HL-60 (cell line): ENCODE data around the gene DIAPH2.

ENCODE experiments used
- DNase-seq, 2 experiments: peaks; one replicate each; pipeline ENCODE4 v3.0.0-alpha.2; 2010 to 2020; ENCODE audit warnings: low read depth in 1 of 2, low spot score in 1 of 2
- H3K27ac ChIP-seq: fragments of 250-450 bp; sonication (Bioruptor Pico); replicated peaks from 2 replicates; pipeline ENCODE4 v1.5.1; 2020; ENCODE audit warnings: mild to moderate bottlenecking, moderate library complexity
- H3K27me3 ChIP-seq: fragments of 250-450 bp; sonication (Bioruptor Pico); 2 replicates; pipeline ENCODE4 v1.5.1; 2021; ENCODE audit warnings: mild to moderate bottlenecking, moderate library complexity; ENCODE audit not compliant: insufficient read depth, poor library complexity, severe bottlenecking
- H3K4me3 ChIP-seq: replicated peaks from 2 replicates; pipeline ENCODE4 v1.5.1; 2011; ENCODE audit warnings: mild to moderate bottlenecking, control low read depth, low read length; ENCODE audit not compliant: insufficient read depth
- GABPA ChIP-seq: IDR thresholded peaks from 2 replicates; pipeline ENCODE4 v1.6.1; 2012; ENCODE audit warnings: low read depth
- POLR2AphosphoS5 ChIP-seq: IDR thresholded peaks from 2 replicates; pipeline ENCODE4 v1.6.1; 2012; ENCODE audit warnings: low read depth
- SPI1 ChIP-seq: IDR thresholded peaks from 2 replicates; pipeline ENCODE4 v1.6.1; 2012; ENCODE audit warnings: low read depth, mild to moderate bottlenecking, borderline replicate concordance
- TF ChIP-seq, protein P1 (sequence below): IDR thresholded peaks from 2 replicates; pipeline ENCODE4 v1.6.1; 2012; ENCODE audit warnings: low read depth; ENCODE audit not compliant: insufficient replicate concordance
- TF ChIP-seq, protein P2 (sequence below): IDR thresholded peaks from one replicate; pipeline ENCODE4 v1.5.1; 2011; ENCODE audit warnings: low read length, control low read depth, inconsistent platforms; ENCODE audit not compliant: insufficient read depth

Gene DIAPH2

DNA sequence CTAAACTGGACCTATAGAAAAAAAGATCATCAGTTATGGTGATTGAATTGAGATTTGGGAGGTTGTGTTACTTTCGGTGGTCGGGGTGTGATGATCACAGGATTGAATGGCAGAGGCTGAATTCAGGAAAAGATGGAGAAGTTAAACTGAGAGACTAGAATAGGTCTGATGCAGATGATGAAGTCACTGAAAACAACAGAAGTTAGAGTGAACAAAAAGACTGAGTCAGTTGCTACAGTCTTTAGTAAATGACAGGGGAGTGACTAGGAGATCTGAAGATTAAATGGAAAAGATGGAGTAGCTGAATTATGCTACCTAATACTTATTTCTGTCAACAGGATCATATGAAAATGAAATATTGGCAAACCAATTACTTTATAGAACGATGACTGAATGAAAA, 362.2 kb downstream of the DIAPH2 start:
- Histone ChIP-seq H3K4me3 (no peak overlapping the region), H3K27me3 (no peaks in the 10 kb centered on the region), H3K27ac (no peak overlapping the region)
- no peak for DNase-seq
- TF ChIP-seq POLR2AphosphoS5 (no peak), SPI1 (no peak)

DNA sequence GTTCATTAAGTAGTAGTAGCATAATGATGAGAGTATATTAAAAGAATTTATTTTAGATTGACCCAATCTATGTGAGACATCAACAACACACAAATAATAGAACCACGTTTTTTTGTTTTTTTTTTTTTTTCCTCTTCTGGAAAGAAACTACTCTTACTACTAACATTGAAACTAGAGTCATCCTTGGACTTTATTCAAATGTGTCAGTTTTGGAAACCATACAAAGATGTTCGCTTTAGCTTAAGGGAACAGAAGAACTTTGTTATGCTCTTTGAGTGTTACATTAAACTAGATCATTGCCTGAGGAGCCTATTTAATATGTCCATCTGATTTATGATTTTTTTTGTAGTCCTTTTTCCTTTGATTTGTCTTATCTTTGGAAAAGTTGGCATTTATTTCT, 365.8 kb downstream of the DIAPH2 start:
- DNase-seq, result no peak
- H3K4me3 ChIP-seq, result no peak overlapping the region
- TF ChIP-seq, protein P1, sequence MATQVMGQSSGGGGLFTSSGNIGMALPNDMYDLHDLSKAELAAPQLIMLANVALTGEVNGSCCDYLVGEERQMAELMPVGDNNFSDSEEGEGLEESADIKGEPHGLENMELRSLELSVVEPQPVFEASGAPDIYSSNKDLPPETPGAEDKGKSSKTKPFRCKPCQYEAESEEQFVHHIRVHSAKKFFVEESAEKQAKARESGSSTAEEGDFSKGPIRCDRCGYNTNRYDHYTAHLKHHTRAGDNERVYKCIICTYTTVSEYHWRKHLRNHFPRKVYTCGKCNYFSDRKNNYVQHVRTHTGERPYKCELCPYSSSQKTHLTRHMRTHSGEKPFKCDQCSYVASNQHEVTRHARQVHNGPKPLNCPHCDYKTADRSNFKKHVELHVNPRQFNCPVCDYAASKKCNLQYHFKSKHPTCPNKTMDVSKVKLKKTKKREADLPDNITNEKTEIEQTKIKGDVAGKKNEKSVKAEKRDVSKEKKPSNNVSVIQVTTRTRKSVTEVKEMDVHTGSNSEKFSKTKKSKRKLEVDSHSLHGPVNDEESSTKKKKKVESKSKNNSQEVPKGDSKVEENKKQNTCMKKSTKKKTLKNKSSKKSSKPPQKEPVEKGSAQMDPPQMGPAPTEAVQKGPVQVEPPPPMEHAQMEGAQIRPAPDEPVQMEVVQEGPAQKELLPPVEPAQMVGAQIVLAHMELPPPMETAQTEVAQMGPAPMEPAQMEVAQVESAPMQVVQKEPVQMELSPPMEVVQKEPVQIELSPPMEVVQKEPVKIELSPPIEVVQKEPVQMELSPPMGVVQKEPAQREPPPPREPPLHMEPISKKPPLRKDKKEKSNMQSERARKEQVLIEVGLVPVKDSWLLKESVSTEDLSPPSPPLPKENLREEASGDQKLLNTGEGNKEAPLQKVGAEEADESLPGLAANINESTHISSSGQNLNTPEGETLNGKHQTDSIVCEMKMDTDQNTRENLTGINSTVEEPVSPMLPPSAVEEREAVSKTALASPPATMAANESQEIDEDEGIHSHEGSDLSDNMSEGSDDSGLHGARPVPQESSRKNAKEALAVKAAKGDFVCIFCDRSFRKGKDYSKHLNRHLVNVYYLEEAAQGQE, result no peak
- TF ChIP-seq GABPA (no peak), SPI1 (no peak), POLR2AphosphoS5 (no peak)
- TF ChIP-seq, protein P2, sequence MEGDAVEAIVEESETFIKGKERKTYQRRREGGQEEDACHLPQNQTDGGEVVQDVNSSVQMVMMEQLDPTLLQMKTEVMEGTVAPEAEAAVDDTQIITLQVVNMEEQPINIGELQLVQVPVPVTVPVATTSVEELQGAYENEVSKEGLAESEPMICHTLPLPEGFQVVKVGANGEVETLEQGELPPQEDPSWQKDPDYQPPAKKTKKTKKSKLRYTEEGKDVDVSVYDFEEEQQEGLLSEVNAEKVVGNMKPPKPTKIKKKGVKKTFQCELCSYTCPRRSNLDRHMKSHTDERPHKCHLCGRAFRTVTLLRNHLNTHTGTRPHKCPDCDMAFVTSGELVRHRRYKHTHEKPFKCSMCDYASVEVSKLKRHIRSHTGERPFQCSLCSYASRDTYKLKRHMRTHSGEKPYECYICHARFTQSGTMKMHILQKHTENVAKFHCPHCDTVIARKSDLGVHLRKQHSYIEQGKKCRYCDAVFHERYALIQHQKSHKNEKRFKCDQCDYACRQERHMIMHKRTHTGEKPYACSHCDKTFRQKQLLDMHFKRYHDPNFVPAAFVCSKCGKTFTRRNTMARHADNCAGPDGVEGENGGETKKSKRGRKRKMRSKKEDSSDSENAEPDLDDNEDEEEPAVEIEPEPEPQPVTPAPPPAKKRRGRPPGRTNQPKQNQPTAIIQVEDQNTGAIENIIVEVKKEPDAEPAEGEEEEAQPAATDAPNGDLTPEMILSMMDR, result no peak
- no peaks in the 10 kb centered on the region for H3K27me3 ChIP-seq
- no peak overlapping the region for H3K27ac ChIP-seq

DNA sequence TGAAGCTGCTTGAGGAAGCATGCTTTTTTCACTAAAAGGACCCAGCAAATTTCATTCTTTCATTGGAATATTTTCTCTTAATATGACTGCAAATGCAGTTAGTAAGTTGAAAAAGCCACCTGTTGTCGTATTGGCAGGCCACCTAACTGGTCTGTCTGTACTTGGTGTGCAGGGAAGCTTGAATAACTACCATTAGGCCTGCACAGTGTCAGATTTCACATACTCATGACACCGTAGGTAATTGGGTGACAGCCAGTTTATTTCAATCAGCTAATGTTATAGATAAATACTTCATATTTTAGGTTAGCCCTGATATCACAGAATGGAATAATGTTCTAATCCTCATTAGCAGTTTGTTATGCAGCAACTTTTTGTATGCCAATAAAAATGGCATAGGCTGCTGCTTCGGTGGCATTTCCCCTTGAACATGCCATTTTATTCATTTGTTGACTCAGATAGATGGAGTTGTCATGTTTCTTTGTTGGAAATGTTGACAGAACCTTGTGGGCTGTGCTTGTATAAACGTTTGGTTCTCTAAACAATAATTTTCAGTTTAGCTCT, 372.8 kb downstream of the DIAPH2 start:
- DNase-seq, result no peak
- TF ChIP-seq, protein P2, result no peak
- no peak for TF ChIP-seq POLR2AphosphoS5
- TF ChIP-seq, protein P1, result no peak
- TF ChIP-seq GABPA, result no peak
- no peak for TF ChIP-seq SPI1
- no peak overlapping the region for H3K27ac ChIP-seq
- H3K4me3 ChIP-seq, result no peak overlapping the region
- no peaks in the 10 kb centered on the region for H3K27me3 ChIP-seq

DNA sequence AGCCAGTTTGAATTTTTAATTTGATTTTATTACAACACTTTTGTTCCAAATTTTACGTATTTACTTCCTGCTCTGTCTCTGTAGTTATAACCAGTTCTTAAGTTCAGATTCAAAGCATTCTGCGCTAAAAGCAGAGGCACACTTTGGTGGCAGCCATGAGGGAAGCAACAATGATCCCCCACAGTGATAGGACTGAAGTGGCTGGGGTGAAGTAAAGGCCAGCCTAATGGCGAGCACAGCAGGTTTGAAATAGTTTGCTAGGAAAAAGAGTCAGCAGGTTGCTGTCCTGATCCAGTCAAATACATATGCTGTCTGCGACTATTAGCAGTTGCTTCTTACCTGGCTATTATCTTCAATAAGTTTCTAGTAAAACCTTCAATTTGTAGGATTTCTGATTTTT, 375.4 kb downstream of the DIAPH2 start:
- DNase-seq, result no peak
- no peak for TF ChIP-seq GABPA
- TF ChIP-seq, protein P1, result no peak
- TF ChIP-seq, protein P2, result no peak
- no peak for TF ChIP-seq POLR2AphosphoS5
- TF ChIP-seq SPI1, result no peak
- no peak overlapping the region for H3K4me3 ChIP-seq

More for the DNA sequence above, 375.4 kb downstream of the DIAPH2 start:
- Histone ChIP-seq H3K27ac (no peak overlapping the region), H3K27me3 (no peaks in the 10 kb centered on the region)
